HepG2 (cell line): Measurements from ENCODE around the gene CXXC5. TPM values are rescaled to one million over a fixed set of nuclear protein-coding genes. Genes with fewer than 3 reads are reported as not detected.

Experiments used
- CHD4 ChIP-seq: fragments of 200-600 bp; sonication (generic); IDR thresholded peaks from 2 replicates; pipeline ENCODE4 v1.7.0; 2017; ENCODE audit warnings: mild to moderate bottlenecking, low read length, borderline replicate concordance
- GABPB1 ChIP-seq: IDR thresholded peaks from 2 replicates; pipeline ENCODE4 v1.6.1; 2016; ENCODE audit warnings: mild to moderate bottlenecking, missing genetic modification reagents, moderate library complexity, missing compliant biosample characterization
- HMG20A ChIP-seq: IDR thresholded peaks from 2 replicates; pipeline ENCODE4 v1.6.1; 2016; ENCODE audit warnings: borderline replicate concordance
- HMG20B ChIP-seq: conservative IDR thresholded peaks from 2 replicates; pipeline ENCODE4 v1.6.1; 2016; ENCODE audit warnings: missing genetic modification reagents, missing compliant biosample characterization
- MTA1 ChIP-seq: sonication (generic); formaldehyde crosslinking; IDR thresholded peaks from 2 replicates; pipeline ENCODE4 v1.4.0; 2020; ENCODE audit warnings: missing genetic modification reagents, mild to moderate bottlenecking, borderline replicate concordance
- NR2C2 ChIP-seq: sonication (generic); formaldehyde crosslinking; IDR thresholded peaks from 2 replicates; pipeline ENCODE4 v1.4.0; 2020; ENCODE audit warnings: missing genetic modification reagents, mild to moderate bottlenecking, moderate library complexity, borderline replicate concordance
- RXRA ChIP-seq: sonication (generic); formaldehyde crosslinking; IDR thresholded peaks from 2 replicates; pipeline ENCODE4 v1.5.1; 2020; ENCODE audit warnings: missing genetic modification reagents
- UBTF ChIP-seq: sonication (generic); formaldehyde crosslinking; IDR thresholded peaks from 2 replicates; pipeline ENCODE4 v1.4.0; 2020; ENCODE audit warnings: mild to moderate bottlenecking, missing genetic modification reagents
- ZBTB10 ChIP-seq: sonication (generic); formaldehyde crosslinking; IDR thresholded peaks from 2 replicates; pipeline ENCODE4 v1.4.0; 2020; ENCODE audit warnings: missing genetic modification reagents, borderline replicate concordance
- ZNF34 ChIP-seq: sonication (generic); formaldehyde crosslinking; IDR thresholded peaks from 2 replicates; pipeline ENCODE4 v1.4.0; 2020; ENCODE audit warnings: mild to moderate bottlenecking, missing genetic modification reagents, borderline replicate concordance
- ZNF350 ChIP-seq: sonication (generic); formaldehyde crosslinking; IDR thresholded peaks from 2 replicates; pipeline ENCODE4 v1.4.0; 2020; ENCODE audit warnings: mild to moderate bottlenecking, low read depth, missing genetic modification reagents, borderline replicate concordance
- ZNF609 ChIP-seq: sonication (generic); formaldehyde crosslinking; IDR thresholded peaks from 2 replicates; pipeline ENCODE4 v1.4.0; 2020; ENCODE audit warnings: mild to moderate bottlenecking, missing genetic modification reagents, borderline replicate concordance
- ZNF768 ChIP-seq: sonication (generic); formaldehyde crosslinking; IDR thresholded peaks from 2 replicates; pipeline ENCODE4 v1.4.0; 2020; ENCODE audit warnings: missing genetic modification reagents
- ZSCAN21 ChIP-seq: sonication (generic); formaldehyde crosslinking; IDR thresholded peaks from 2 replicates; pipeline ENCODE4 v1.8.0; 2022; ENCODE audit warnings: mild to moderate bottlenecking, missing genetic modification reagents, moderate library complexity, borderline replicate concordance
- polyA plus RNA-seq, 8 experiments: library from polyadenylated mRNA; depleted of rRNA in 3 of 8; stranded (reverse) in 7 of 8; unstranded in 1 of 8; fragments of >200 nt; fragmentation: Illumina TruSeq in 4 of 8; extraction: Trizol in 4 of 8; gene quantifications; 2 replicates each; pipeline versions ENCODE4 v1.2.1 to v1.2.3, GENCODE V29; 2011 to 2016; ENCODE audit warnings: low read depth in 4 of 8, missing spikeins in 1 of 8, mixed read lengths in 1 of 8; ENCODE audit not compliant: insufficient read depth in 1 of 8
- total RNA-seq, 5 experiments: library from RNA; depleted of rRNA; stranded (reverse); fragments of >200 nt; fragmentation: Illumina TruSeq; extraction: Trizol; gene quantifications; 2 replicates each; pipeline ENCODE4 v1.2.3, GENCODE V29; 2016; ENCODE audit warnings: low read depth in 1 of 5
- TF ChIP-seq, protein P1 (sequence below): sonication (generic); formaldehyde crosslinking; IDR thresholded peaks from 2 replicates; pipeline ENCODE4 v1.9.0; 2022; ENCODE audit warnings: missing genetic modification reagents, mild to moderate bottlenecking, borderline replicate concordance

Gene CXXC5
- total and polyA plus RNA-seq, 2 of the 13 experiments (the other 11 are each of a cell fraction or from before 2014, with no cell fraction given): 32.3 to 33.0 TPM

GRCh38 chr5:139725073-139725830 is 77.1 kb downstream of the CXXC5 start (continued):
- TF ChIP-seq ZSCAN21 (CRISPR knock-in tag) (0 out of 2 replicates have a peak, but pooled peaks have one; percentile 20), HMG20B (CRISPR knock-in tag) (no peak), RXRA (CRISPR knock-in tag) (peak; percentile 68), ZNF768 (CRISPR knock-in tag) (peak; percentile 50; the same call in 1 of the 2 replicates), MTA1 (CRISPR knock-in tag) (peak; percentile 69; the same call in 1 of the 2 replicates), NR2C2 (CRISPR knock-in tag) (peak; percentile 90), ZNF350 (CRISPR knock-in tag) (peak; percentile 26; the same call in 1 of the 2 replicates), HMG20A (CRISPR knock-in tag) (peak; percentile 46; the same call in 1 of the 2 replicates), GABPB1 (CRISPR knock-in tag) (peak; percentile 30; the same call in 1 of the 2 replicates), CHD4 (peak; percentile 68; the same call in 1 of the 2 replicates), ZNF609 (CRISPR knock-in tag) (peak; percentile 44; the same call in 1 of the 2 replicates), ZNF34 (CRISPR knock-in tag) (no peak), ZBTB10 (0 out of 2 replicates have a peak, but pooled peaks have one; percentile 30), UBTF (CRISPR knock-in tag) (peak; percentile 35; the same call in 1 of the 2 replicates)
- TF ChIP-seq, protein P1, sequence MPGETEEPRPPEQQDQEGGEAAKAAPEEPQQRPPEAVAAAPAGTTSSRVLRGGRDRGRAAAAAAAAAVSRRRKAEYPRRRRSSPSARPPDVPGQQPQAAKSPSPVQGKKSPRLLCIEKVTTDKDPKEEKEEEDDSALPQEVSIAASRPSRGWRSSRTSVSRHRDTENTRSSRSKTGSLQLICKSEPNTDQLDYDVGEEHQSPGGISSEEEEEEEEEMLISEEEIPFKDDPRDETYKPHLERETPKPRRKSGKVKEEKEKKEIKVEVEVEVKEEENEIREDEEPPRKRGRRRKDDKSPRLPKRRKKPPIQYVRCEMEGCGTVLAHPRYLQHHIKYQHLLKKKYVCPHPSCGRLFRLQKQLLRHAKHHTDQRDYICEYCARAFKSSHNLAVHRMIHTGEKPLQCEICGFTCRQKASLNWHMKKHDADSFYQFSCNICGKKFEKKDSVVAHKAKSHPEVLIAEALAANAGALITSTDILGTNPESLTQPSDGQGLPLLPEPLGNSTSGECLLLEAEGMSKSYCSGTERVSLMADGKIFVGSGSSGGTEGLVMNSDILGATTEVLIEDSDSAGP (CRISPR knock-in tag): peak; percentile 51; the same call in 1 of the 2 replicates
